Adrenal gland (tissue), 5 donors: ENCODE data around the gene ATP13A4.

Experiments used
- POLR2A ChIP-seq, 2 donors: fragments of 450-650 bp; IDR thresholded peaks; one replicate each; pipeline ENCODE4 v1.6.1; 2017; ENCODE audit warnings: antibody characterized with exemption in 2 of 2, mild to moderate bottlenecking in 2 of 2, moderate library complexity in 1 of 2
- TF ChIP-seq, protein P1 (sequence below), 6 experiments: fragments of 450-650 bp in 4 of 6; fragments of 200-600 bp in 2 of 6; sonication (generic) in 1 of 6; IDR thresholded peaks; 1 replicate in 5 of 6; 2 replicates in 1 of 6; pipeline versions ENCODE4 v1.5.1 to v1.8.0; 2016 to 2021; ENCODE audit warnings: antibody characterized with exemption in 6 of 6, mild to moderate bottlenecking in 2 of 6, moderate library complexity in 1 of 6
- donor health status: DM: no; HTN: no; CAD: no.

DNA sequence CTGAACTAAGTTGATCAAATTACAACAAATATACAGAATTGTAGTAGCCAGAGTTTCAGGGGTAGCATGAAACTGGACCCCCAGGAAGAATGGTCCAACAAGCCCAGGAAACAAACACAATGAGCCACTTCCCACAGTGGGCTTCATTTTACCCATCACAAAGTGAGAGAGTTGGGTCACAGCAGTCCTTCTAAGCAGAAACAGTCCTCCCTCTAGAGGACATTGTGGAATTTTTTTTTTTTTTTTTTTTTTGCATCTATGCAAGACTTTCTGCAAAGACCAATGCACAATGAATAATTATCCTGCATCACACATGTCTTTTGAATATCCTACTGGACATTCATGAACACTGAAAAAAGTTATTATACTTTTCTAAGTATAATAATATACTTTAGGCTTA is 102.4 kb downstream of the ATP13A4 start:
- TF ChIP-seq, protein P1, sequence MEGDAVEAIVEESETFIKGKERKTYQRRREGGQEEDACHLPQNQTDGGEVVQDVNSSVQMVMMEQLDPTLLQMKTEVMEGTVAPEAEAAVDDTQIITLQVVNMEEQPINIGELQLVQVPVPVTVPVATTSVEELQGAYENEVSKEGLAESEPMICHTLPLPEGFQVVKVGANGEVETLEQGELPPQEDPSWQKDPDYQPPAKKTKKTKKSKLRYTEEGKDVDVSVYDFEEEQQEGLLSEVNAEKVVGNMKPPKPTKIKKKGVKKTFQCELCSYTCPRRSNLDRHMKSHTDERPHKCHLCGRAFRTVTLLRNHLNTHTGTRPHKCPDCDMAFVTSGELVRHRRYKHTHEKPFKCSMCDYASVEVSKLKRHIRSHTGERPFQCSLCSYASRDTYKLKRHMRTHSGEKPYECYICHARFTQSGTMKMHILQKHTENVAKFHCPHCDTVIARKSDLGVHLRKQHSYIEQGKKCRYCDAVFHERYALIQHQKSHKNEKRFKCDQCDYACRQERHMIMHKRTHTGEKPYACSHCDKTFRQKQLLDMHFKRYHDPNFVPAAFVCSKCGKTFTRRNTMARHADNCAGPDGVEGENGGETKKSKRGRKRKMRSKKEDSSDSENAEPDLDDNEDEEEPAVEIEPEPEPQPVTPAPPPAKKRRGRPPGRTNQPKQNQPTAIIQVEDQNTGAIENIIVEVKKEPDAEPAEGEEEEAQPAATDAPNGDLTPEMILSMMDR (IDR thresholded peaks at IDR 0.05), result peak; percentile 13 to 40 (median 26)
- no peak for TF ChIP-seq POLR2A (IDR thresholded peaks at IDR 0.05)
